ENCODE data around the gene NOS1AP.

NOS1AP gene

DNA sequence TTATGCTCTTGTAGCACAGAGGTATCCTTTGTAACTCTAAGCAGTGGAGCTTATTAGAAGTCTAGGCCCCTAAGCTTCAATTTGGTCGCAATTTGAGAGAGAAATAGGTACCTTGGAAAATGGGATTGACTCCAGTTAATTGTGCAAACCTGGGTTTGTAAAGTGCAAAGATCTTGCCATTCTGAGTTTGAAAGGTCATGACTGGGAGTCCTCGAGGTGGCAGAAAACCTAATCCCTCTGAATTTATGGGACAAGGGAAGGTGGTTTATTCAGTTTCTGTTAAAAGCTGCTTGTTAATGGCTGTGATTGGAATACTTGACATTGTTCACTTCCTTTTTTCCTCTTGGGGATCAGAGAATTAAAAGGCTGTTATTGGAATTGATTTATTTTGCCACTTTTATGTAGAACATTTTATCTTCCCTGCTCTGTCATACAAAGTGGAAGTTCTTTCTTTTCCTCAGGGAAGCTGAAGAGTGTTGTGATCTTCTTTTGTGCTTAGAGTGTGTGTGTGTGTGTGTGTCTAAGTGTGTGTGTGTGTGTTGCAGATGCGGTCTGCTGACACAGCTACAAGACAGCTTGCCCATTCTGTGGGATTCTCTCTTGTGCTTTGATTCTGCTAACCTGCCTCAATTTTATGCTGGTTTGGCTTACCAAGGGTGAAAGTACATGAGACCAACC lies 162.7 kb downstream of the NOS1AP start:
- no peaks in the 10 kb centered on the region for H3K9me3 ChIP-seq
- H3K27ac ChIP-seq, result no peak overlapping the region
- no peak overlapping the region for H3K4me3 ChIP-seq
- DNase-seq, result no peak
- H3K36me3 ChIP-seq, result no peaks in the 10 kb centered on the region
- peaks cover 0 to 22% (median 7%) of the 10 kb centered on the region in 4 donors for H3K4me1 ChIP-seq
- TF ChIP-seq CTCF (IDR thresholded peaks at IDR 0.05), result no peak
- intact Hi-C loops (cut with DNase I; ENCODE audit: low total_unique reads), result no loop called here
- peaks cover 0 to 2% of the 10 kb centered on the region in 2 donors for H3K27me3 ChIP-seq

- peaks cover 0 to 2% of the 10 kb centered on the region in 2 donors for H3K27me3 ChIP-seq
- no peaks in the 10 kb centered on the region for H3K36me3 ChIP-seq
- no peak overlapping the region for H3K27ac ChIP-seq
- intact Hi-C loops (cut with DNase I; ENCODE audit: low total_unique reads), result no loop called here
- H3K4me1 ChIP-seq, result peaks cover 0 to 22% (median 7%) of the 10 kb centered on the region in 4 donors
- DNase-seq, result no peak
- H3K4me3 ChIP-seq, result no peak overlapping the region
- H3K9me3 ChIP-seq, result no peaks in the 10 kb centered on the region
- no peak for TF ChIP-seq CTCF (IDR thresholded peaks at IDR 0.05)
Measured at GRCh38 chr1:162233066-162233465, 163.6 kb downstream of the NOS1AP start.

- no peak overlapping the region for H3K4me3 ChIP-seq
- DNase-seq, result no peak
- no peak overlapping the region for H3K27ac ChIP-seq
- H3K36me3 ChIP-seq, result no peaks in the 10 kb centered on the region
- TF ChIP-seq CTCF (IDR thresholded peaks at IDR 0.05), result no peak
- peaks cover 0 to 22% (median 7%) of the 10 kb centered on the region in 4 donors for H3K4me1 ChIP-seq
- intact Hi-C loops (cut with DNase I; ENCODE audit: low total_unique reads), result no loop called here
- H3K27me3 ChIP-seq, result peaks cover 0 to 2% of the 10 kb centered on the region in 2 donors
- no peaks in the 10 kb centered on the region for H3K9me3 ChIP-seq
Measured at GRCh38 chr1:162233937-162234336, 164.4 kb downstream of the NOS1AP start.

GRCh38 chr1:162234571-162234970 lies 165.1 kb downstream of the NOS1AP start:
- intact Hi-C loops (cut with DNase I; ENCODE audit: low total_unique reads), result no loop called here
- Histone ChIP-seq H3K36me3 (no peaks in the 10 kb centered on the region), H3K27me3 (peaks cover 0 to 2% of the 10 kb centered on the region in 2 donors), H3K9me3 (no peaks in the 10 kb centered on the region), H3K4me1 (peaks cover 0 to 22% (median 7%) of the 10 kb centered on the region in 4 donors), H3K4me3 (no peak overlapping the region), H3K27ac (no peak overlapping the region)
- no peak for TF ChIP-seq CTCF (IDR thresholded peaks at IDR 0.05)
- DNase-seq, result no peak

DNA sequence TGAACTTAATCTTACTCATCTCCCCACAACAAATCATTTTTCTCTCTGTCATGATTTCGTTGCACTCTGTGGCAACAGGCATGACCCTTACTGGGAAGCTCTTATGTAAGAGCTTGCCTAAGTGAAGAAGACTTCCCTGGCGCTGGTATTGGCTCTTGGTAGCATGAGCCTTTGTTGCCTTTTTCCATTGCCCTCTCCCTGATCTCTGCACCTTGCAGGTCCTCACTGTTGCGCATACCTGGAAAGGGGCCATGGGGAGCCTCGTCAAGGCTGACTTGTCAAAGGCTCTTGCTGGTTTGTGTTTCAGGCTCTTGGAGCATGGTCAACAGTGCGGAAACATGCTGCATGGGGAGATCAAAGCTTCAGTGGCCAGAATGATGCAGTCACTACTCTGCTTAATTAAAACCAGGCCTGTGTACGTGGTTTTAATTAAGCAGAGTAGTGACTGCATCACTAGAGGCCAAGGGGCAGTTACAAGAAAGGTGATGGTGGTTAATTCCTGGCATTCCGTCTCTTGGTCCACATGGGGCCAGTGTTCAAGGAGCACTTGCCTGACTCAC lies 165.8 kb downstream of the NOS1AP start:
- H3K27ac ChIP-seq, result no peak overlapping the region
- intact Hi-C loops (cut with DNase I; ENCODE audit: low total_unique reads), result no loop called here
- no peak for DNase-seq
- no peaks in the 10 kb centered on the region for H3K36me3 ChIP-seq
- TF ChIP-seq CTCF (IDR thresholded peaks at IDR 0.05), result no peak
- no peaks in the 10 kb centered on the region for H3K9me3 ChIP-seq
- H3K4me1 ChIP-seq, result peaks cover 0 to 16% (median 6%) of the 10 kb centered on the region in 4 donors
- no peak overlapping the region for H3K4me3 ChIP-seq
- peaks cover 0 to 2% of the 10 kb centered on the region in 2 donors for H3K27me3 ChIP-seq

Data from tibial artery (tissue), 4 donors.